WERI-Rb-1 (cell line): ENCODE data around the gene SKI.

ENCODE experiments used
- DNase-seq: peaks from one replicate; pipeline ENCODE4 v3.0.0-alpha.2; 2020
- H3K27ac ChIP-seq: fragments of 250-450 bp; sonication (Bioruptor Pico); 2 replicates; pipeline ENCODE4 v1.5.1; 2020; ENCODE audit warnings: mild to moderate bottlenecking, moderate library complexity
- H3K27me3 ChIP-seq: fragments of 250-450 bp; sonication (Bioruptor Pico); 2 replicates; pipeline ENCODE4 v1.5.1; 2021; ENCODE audit warnings: mild to moderate bottlenecking, low read depth, moderate library complexity; ENCODE audit not compliant: insufficient read depth, severe bottlenecking
- H3K36me3 ChIP-seq: fragments of 250-450 bp; sonication (Bioruptor Pico); 2 replicates; pipeline ENCODE4 v1.5.1; 2020; ENCODE audit warnings: mild to moderate bottlenecking, moderate library complexity
- H3K4me3 ChIP-seq: 2 replicates; pipeline ENCODE4 v1.5.1; 2011; ENCODE audit warnings: low read depth, mild to moderate bottlenecking, control low read depth, low read length
- H3K9me3 ChIP-seq: fragments of 250-450 bp; sonication (Bioruptor Pico); 2 replicates; pipeline ENCODE4 v1.5.1; 2021; ENCODE audit warnings: mild to moderate bottlenecking, moderate library complexity; ENCODE audit not compliant: severe bottlenecking
- TF ChIP-seq, protein P1 (sequence below): IDR thresholded peaks from 2 replicates; pipeline ENCODE4 v1.5.1; 2011; ENCODE audit warnings: low read depth, mild to moderate bottlenecking, control low read depth, inconsistent platforms, low read length

SKI gene

DNA sequence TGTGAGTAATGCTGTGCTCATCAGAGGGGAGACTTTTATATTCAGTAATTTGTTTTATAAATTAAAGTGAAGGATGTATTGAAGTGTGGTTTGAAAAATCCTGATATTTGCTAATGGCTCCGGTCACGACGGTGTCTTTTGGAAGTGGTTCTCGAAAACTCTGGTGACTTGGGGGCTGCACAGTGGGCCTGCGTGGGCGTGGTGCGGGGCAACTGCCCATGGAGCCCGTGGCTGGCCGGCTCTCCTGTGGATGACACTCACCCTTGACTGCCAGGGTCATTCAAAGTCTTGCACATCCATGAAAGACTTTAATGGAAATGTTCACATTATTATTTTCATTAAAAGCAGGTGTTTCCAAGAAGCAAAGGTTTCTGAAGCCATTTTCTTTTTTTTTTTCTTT, 41.2 kb upstream of the SKI start:
- peaks cover 21% of the 10 kb centered on the region for H3K36me3 ChIP-seq
- H3K9me3 ChIP-seq = no peaks in the 10 kb centered on the region
- DNase-seq = no peak
- TF ChIP-seq, protein P1, sequence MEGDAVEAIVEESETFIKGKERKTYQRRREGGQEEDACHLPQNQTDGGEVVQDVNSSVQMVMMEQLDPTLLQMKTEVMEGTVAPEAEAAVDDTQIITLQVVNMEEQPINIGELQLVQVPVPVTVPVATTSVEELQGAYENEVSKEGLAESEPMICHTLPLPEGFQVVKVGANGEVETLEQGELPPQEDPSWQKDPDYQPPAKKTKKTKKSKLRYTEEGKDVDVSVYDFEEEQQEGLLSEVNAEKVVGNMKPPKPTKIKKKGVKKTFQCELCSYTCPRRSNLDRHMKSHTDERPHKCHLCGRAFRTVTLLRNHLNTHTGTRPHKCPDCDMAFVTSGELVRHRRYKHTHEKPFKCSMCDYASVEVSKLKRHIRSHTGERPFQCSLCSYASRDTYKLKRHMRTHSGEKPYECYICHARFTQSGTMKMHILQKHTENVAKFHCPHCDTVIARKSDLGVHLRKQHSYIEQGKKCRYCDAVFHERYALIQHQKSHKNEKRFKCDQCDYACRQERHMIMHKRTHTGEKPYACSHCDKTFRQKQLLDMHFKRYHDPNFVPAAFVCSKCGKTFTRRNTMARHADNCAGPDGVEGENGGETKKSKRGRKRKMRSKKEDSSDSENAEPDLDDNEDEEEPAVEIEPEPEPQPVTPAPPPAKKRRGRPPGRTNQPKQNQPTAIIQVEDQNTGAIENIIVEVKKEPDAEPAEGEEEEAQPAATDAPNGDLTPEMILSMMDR = no peak
- H3K4me3 ChIP-seq = no peak overlapping the region
- no peaks in the 10 kb centered on the region for H3K27me3 ChIP-seq
- H3K27ac ChIP-seq = no peak overlapping the region

DNA sequence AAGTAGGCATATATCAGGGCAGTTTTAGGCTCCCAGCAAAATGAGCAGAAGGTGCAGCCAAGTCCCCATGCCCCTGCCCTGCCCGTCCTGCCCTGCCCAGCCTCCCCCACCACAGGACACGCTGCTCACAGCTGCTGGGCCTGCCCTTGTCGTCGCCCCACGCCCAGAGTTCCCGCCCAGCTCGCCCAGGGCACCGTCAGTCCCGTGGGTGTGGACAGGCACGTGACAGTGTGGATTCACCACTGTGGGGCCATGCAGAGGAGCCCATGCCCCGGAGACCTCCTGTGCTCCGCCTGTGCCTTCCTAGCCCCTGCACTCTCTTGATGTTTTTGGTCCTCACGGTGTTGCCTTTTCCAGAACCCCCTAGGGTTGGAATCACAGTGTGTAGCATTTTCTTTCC, 40.5 kb upstream of the SKI start:
- Histone ChIP-seq H3K9me3 (no peaks in the 10 kb centered on the region), H3K36me3 (peaks cover 28% of the 10 kb centered on the region), H3K27me3 (no peaks in the 10 kb centered on the region)

DNA sequence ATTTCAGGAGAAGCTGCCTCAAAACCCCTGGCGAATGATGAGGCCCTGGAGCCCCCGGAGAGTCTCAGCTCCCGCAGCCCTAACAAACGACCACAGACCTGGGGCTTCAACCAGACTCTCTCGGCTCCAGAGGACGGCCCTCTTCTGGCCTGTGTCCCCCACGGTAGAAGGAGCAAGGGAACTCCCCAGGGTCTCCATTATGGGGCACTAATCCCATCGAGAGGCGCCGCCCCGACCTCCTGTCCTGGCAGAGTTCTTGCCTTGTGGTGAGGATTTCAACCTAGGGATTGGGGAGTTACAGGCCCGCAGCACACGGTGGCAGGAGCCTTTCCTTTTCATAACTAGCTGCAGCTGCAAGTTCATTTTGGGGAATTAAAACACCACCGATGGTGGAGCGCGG, 39.8 kb upstream of the SKI start:
- Histone ChIP-seq H3K4me3 (no peak overlapping the region), H3K9me3 (no peaks in the 10 kb centered on the region), H3K27ac (peak overlapping the region; percentile 78; the same call in 1 of the 2 replicates), H3K27me3 (no peaks in the 10 kb centered on the region), H3K36me3 (peaks cover 35% of the 10 kb centered on the region)
- no peak for DNase-seq
- TF ChIP-seq, protein P1 = no peak

More for the DNA sequence above, 40.5 kb upstream of the SKI start:
- TF ChIP-seq, protein P1 = no peak
- H3K4me3 ChIP-seq = no peak overlapping the region
- 0 out of 2 replicates have a peak overlapping the region, but pooled peaks have one; percentile 10 for H3K27ac ChIP-seq
- no peak for DNase-seq

DNA sequence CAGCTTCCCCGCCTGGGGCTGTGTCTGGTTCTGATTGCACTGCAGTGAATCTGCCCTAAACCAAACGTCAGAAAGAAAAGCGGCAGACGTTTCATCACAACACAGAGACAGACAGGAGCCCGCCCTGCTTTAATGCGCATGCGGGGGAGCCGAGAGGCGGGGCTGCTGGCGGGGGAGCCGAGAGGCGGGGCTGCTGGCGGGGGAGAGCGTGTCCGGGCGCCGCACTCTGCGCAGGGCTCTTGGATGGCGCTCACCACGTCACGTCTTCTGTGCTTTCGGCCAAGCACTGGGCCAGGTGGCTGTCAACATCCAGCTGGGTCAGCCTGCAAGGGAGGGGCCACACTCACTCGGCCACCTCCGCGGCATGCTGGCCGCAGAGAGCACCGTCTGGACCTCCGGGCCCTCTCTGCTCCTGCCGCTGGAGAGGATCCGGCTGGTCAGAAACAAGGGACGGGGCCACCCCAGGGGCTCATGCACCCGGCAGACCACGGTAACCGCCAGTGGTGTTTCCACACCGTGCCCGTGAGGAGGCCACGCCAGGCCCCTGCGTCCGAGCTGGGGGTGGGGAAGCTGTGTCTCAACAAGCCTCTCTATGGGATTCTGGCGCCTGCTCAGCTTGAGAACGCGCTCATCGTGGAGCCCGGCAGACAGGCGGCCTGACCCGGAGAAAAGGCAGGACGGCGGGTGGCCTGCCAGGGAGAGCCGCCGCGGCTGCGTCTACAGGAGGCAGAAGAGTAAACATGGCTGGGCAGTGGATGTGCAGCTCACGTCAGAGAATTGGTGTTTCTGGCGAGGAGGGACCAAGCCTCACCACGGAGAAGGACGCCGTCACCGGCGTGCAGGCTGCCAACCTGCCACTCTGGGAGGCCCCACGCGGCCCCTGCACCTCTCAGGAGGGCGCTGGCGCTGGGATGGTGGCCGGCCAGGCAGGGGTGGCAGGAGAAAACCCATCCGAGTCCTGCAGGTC, 38.4 kb upstream of the SKI start:
- peaks cover 35% of the 10 kb centered on the region for H3K36me3 ChIP-seq
- DNase-seq = peak; percentile 98
- H3K27me3 ChIP-seq = no peaks in the 10 kb centered on the region
- peak overlapping the region; percentile 56 for H3K4me3 ChIP-seq
- H3K27ac ChIP-seq = peak overlapping the region; percentile 95
- TF ChIP-seq, protein P1 = no peak
- H3K9me3 ChIP-seq = no peaks in the 10 kb centered on the region

DNA sequence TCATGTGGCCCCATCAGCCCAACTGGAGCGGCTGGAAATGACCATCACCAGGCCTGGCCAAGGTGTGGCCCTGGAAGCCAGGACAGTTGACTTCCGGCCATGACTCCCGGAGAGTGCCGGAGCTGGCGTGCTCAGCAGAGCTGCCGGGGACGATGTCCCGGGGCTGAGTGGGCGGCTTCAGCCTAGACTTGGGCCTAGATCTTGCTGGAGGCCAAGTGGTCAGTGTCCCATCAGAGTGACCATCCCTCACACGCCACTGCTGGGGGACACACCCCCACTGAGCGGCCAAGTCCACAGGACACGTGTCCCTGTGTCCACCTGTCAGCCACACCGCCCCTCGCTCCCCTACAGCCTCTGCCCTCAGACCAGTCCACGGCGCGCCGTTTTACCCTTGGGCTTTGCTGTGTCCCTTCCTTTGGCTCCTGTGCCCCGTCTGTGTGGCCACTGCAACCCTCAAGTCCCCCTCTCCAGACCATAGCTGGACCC, 37.6 kb upstream of the SKI start:
- Histone ChIP-seq H3K27me3 (no peaks in the 10 kb centered on the region), H3K27ac (peak overlapping the region; percentile 95), H3K4me3 (peak overlapping the region; percentile 56), H3K36me3 (peaks cover 30% of the 10 kb centered on the region), H3K9me3 (no peaks in the 10 kb centered on the region)
- DNase-seq = no peak
- TF ChIP-seq, protein P1 = no peak
